NCI-H774 (cell line): Measurements from ENCODE around the gene FBXO8.

ENCODE experiments used
- DNase-seq: peaks from one replicate; lab custom pipeline; 2025; lab: John Stamatoyannopoulos, UW

FBXO8 gene

GRCh38 chr4:174207367-174207766, 76.1 kb downstream of the FBXO8 start:
- DNase-seq, result no peak

GRCh38 chr4:174204164-174204831, 79.2 kb downstream of the FBXO8 start:
- DNase-seq, result no peak

DNA sequence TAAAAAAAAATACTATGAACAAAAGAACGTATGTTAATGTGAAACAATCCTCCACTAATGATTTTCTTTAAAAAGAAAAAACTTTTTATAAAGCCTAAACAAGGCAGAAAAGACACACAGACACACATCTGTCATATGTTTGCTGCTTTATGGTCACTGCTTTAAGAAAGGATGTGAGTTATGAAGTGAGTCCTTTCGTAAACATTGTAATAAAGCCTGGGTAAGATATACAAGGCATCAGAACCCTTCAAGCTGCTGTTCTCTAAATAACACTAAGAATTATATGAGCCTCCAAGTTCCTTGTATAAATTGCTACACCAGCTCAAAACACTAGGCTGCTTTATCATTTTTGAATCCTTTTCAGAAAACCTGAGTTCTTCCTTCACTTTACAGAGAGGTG, 81.6 kb downstream of the FBXO8 start:
- DNase-seq, result no peak

- DNase-seq, result no peak
Observed at GRCh38 chr4:174199735-174200134, 83.7 kb downstream of the FBXO8 start.

GRCh38 chr4:174198828-174199227, 84.6 kb downstream of the FBXO8 start:
- no peak for DNase-seq

DNA sequence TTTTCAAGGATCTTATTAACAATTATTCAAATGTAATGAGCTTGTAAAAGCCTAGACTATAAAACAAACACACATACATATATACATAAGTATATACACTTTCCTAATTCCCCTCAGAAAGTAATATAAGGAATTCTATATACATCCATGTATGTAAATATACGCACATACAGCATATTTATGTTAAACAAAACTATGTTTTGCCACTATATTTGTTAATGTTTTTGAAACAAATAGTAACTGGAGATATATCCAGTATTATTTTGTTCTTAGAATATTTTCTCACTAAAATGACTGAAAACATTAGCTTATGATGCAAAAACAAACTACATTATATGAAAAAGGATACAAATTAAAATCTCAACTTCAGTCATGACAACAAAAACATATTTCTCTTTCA, 85.1 kb downstream of the FBXO8 start:
- no peak for DNase-seq

DNA sequence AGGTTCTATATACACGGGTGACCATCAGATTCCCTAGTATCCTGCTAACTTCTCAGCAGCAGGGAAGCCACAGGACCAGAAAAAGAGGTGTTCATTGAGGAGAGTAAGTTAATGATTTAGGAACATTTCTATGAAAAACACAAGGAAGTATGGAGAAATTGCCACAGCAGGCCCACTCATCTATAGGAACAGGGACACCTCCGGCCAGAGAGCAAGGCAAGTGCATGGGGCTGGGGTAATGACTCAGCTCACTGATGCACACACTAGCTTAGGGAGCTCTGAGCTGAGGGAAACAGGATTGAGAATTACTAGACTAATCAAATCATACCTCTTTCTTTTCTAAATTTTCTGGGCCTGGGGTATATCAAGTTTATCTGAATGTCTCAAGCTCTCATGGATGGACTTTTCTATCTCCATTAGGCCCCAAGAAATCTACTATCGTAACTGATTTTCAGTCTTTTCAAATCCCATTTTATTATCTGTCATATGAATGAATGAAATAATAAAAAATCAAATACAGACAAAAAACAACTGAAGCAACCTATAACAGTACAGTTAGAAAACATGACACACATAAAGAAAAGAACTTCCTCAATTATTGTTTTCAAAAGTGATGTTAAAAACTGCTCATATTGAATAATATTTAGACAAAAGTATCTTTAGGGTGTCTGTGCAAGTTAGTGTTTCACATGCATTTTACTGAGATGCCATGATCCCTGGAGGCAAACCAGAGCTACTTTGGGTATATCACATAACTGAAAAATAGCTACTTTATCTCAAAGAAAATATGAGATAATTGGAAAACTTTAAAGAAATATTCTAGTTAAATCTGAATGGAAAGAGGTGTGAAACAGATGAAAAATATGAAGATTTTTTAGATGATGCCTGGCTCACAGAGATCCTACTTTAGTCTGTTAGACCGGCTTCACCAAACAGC, 89.8 kb downstream of the FBXO8 start:
- DNase-seq, result no peak

GRCh38 chr4:174192943-174193342, 90.5 kb downstream of the FBXO8 start:
- no peak for DNase-seq

DNA sequence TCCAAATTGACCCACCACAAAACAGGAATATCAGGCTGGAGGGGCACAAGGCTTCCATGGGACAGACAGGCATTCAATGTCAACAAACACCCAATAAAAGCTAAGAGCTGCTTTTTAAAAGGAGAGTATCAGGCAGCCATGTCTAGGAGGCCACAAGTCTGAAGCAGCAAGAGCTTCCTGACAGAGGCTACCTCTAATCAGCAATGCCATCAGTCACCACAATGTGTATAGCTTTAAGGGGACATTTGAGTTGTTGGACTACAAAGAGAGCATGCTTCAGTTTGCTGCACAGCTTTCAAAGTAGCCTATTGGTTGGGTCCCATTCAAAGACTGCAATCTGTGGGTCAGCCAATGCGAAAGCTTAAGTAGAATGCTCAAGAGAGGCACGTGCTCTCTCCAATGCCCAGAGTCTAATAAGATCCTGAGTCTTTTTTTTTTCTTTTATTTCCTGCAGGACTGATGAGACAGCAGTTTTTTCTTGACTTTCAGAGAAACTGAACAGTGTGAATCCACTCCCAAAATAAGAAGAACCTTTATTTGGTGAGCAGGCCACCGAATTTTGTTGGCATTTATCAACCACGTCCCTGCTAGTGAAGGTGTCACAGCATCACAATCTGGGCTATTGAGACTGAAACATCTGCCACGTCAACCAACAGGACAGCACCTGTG, 92.5 kb downstream of the FBXO8 start:
- no peak for DNase-seq

DNA sequence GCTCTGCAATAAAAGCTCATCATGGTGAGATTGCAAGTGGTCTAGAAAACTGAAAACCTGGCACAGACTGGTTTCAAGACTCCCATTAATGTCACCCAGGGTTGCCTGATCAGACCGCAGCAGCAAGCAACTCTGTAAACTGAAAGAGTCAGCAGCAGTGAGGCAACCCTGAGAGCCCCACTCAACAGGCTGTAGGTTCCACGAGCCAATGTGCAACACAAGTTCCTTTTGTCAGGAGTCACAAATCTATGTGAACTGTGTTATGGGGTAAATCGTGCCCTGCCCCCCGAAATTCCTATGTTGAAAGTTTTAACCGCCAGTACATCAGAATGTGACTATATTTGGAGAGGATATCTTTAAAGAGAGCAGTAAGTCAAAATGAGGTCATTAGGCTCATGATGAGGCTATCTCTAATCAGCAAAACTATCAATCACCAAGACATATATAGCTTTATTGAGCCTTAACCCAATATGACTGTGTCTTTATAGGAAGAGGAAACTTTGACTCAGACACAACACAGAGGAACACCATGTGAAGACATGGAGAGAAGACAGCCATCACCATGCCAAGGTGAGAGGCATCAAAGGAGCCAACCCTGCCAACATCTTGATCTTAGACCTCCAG, 94.0 kb downstream of the FBXO8 start:
- DNase-seq, result no peak
